Endothelial cell of coronary artery (primary cell): Measurements from ENCODE around the gene RUNDC1. TPM values are rescaled to one million over a fixed set of nuclear protein-coding genes. Genes with fewer than 3 reads are reported as not detected.

ENCODE experiments used
- total RNA-seq: library from RNA; depleted of rRNA; stranded (reverse); fragments of >200 nt; gene quantifications from 2 replicates; pipeline ENCODE4 v1.2.3, GENCODE V29; 2014

Gene RUNDC1
- total RNA-seq: 9.4 and 14.7 TPM in 2 replicates

DNA sequence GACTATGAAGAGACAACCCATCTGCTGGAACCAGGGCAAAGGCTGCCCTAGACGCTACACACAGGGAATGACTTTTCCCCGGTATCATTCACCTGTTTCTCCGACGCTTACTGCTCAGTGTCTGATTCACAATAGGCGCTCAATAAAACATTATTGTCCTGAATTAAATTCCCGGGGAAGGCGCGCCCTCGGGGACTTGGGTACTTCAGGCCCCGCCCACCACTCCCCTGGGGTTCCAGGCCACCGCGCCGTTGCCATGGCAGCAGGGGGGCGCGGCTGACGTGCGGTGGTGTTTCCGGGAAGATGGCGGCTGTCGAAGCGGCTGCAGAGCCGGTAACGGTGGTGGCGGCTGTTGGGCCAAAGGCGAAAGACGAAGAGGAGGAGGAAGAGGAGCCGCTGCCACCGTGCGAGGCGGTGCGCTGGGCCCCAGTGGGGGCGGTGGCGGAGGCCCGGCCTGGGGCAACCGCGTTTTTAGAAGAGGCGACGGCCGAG is at the start of gene RUNDC1:
RUNDC1 (plus strand) TSS at position 292 of the 492 bp plus-strand sequence; CDS start at position 304, 12 bp downstream.

DNA sequence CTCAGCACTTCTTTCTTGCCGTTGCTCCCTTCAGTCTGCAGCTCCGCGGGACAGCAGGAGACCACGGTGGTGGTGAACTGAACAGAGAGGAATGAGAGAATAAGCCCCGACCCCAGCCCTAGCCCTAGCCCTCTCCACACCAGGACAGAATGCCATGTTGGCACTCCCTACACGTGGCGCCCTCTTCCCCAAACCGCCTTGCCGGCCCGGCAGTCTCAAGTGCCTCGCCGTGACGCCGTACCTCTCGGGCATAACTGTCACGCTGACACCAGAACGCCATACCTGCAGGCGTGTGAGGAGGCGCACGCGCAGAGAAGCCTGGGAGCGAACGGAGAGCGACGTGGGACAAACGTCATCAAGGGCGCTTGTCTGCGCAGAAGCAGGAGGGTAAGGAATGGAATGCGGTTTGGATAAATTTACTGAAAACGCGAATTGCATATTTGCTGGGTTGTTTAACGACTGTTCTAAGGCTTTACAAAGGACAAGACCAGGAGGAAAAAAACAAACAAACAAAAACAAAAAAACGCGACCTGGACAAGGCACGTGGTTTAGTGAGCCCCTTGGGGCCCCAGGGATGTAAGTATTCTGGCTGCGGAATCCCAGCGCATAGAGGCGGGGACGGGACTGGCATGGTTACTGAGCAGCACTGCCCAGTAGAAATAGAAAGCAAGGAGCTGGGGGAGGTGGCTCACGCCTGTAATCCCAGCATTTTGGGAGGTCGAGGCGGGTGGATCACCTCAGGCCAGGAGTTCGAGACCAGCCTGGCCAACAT is 16.0 kb upstream of the RUNDC1 start, which contains the start of gene AARSD1:
AARSD1 (minus strand) TSS at position 294 of the 772 bp plus-strand sequence; CDS start at position 280, 14 bp downstream.

GRCh38 chr17:42979511-42980273 is 673 bp upstream of the RUNDC1 start, which contains the start of gene PTGES3L:
TSS of gene PTGES3L (minus strand) at chr17:42980080. CDS start at chr17:42980053, 27 bp downstream.

GRCh38 chr17:42997984-42998938 is 17.9 kb downstream of the RUNDC1 start, which contains the start of gene RPL27:
TSS of gene RPL27 (plus strand) at chr17:42998419. CDS start at chr17:42998751, 332 bp downstream.

DNA sequence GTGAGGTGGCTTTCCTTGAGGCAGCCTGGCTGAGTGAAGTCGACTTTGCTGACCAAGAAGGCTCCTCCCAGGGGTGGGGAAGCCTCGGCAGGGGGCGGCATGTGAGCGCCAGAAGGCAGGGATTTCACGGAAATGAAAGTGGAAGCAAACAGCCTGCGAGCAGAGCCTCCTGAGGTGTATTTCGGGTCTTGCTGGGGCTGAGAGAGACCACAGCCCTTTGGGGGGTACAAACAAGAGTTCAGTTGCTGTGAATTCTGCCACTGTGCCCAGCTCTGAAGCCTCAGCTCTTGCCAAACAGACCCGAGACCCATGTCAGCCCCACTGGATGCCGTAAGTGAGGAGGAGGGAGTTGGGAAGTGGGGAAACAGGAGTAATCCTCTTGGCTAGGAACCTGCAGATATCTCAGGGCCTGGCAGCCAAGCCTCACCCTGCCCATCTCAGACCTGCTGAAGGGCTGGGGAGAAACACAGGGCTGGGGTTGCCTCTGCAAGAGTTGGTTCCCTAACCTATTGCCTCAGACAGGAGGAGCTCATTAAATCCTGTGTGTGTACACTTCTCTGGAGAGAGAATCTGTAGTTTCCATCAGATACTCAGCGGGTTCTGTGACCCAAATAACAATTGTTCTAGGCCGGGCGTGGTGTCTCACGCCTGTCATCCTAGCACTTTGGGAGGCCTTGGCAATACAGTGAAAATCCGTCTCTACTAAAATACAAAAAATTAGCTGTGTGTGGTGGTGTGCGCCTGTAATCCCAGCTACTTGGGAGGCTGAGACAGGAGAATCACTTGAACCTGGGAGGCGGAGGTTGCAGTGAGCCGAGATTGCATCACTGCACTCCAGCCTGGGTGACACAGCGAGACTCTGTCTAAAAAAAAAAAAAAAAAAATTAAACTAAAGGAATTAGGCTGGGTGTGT is 26.5 kb downstream of the RUNDC1 start, which contains the start of gene IFI35:
IFI35 (plus strand) TSS at position 146 of the 913 bp plus-strand sequence; CDS start at position 310, 164 bp downstream.

GRCh38 chr17:43021741-43022512 is 41.6 kb downstream of the RUNDC1 start, which contains the start of gene VAT1:
TSS of gene VAT1 (minus strand) at chr17:43022385. CDS start at chr17:43022322, 63 bp downstream.

GRCh38 chr17:43024407-43025289 is 44.3 kb downstream of the RUNDC1 start, which contains the start of gene RND2:
TSS of gene RND2 (plus strand) at chr17:43025231. CDS start at chr17:43025348, 117 bp downstream.

Other genes starting within 250 kb of the RUNDC1 start
- 7.8 and 14.7 TPM in 2 replicates for gene EZH1, start 235.5 kb upstream of the RUNDC1 start, total RNA-seq
- gene RAMP2, start 219.3 kb upstream of the RUNDC1 start, total RNA-seq: 2.5 and 2.7 TPM in 2 replicates
- gene VPS25, start 207.1 kb upstream of the RUNDC1 start, total RNA-seq: 40.4 and 46.0 TPM in 2 replicates
- gene WNK4, start 200.0 kb upstream of the RUNDC1 start, total RNA-seq: 0.63 and 8.1 TPM in 2 replicates
- gene COA3, start 181.9 kb upstream of the RUNDC1 start, total RNA-seq: 53.3 and 71.7 TPM in 2 replicates
- 0.19 TPM in 1 of 2 replicates, not detected in the other for gene CNTD1, start 181.7 kb upstream of the RUNDC1 start, total RNA-seq
- gene BECN1, start 156.3 kb upstream of the RUNDC1 start, total RNA-seq: 161 and 174 TPM in 2 replicates
- gene PSME3, start 147.2 kb upstream of the RUNDC1 start, total RNA-seq: 86.4 and 101 TPM in 2 replicates
- 0.36 and 0.38 TPM in 2 replicates for gene AOC2, start 136.0 kb upstream of the RUNDC1 start, total RNA-seq
- gene AOC3, start 129.4 kb upstream of the RUNDC1 start, total RNA-seq: under 0.01 TPM in 2 replicates
- gene G6PC1, start 79.8 kb upstream of the RUNDC1 start, total RNA-seq: not detected in 2 replicates
- 25.1 and 26.8 TPM in 2 replicates for gene AARSD1, start 16.1 kb upstream of the RUNDC1 start, total RNA-seq
- 0.09 and 0.18 TPM in 2 replicates for gene PTGES3L, start 485 bp upstream of the RUNDC1 start, total RNA-seq
- 1,452 and 1,877 TPM in 2 replicates for gene RPL27, start 17.9 kb downstream of the RUNDC1 start, total RNA-seq
- 6.9 and 10.1 TPM in 2 replicates for gene IFI35, start 26.2 kb downstream of the RUNDC1 start, total RNA-seq
- 228 and 254 TPM in 2 replicates for gene VAT1, start 41.8 kb downstream of the RUNDC1 start, total RNA-seq
- gene RND2, start 44.7 kb downstream of the RUNDC1 start, total RNA-seq: 0.18 and 0.28 TPM in 2 replicates
- gene BRCA1, start 144.8 kb downstream of the RUNDC1 start, total RNA-seq: 9.9 and 18.0 TPM in 2 replicates
- gene NBR1, start 190.6 kb downstream of the RUNDC1 start, total RNA-seq: 83.3 and 89.7 TPM in 2 replicates
- gene TMEM106A, start 231.3 kb downstream of the RUNDC1 start, total RNA-seq: 1.3 and 2.0 TPM in 2 replicates
- not detected in 2 replicates for gene CCDC200, start 248.1 kb downstream of the RUNDC1 start, total RNA-seq